Measurements from ENCODE around the gene GHDC.
"Not testable (repeated sequence)": the region's sequence is repeated elsewhere in the genome, so short reads cannot be mapped to it uniquely, and the experiment has no call there.

DNA sequence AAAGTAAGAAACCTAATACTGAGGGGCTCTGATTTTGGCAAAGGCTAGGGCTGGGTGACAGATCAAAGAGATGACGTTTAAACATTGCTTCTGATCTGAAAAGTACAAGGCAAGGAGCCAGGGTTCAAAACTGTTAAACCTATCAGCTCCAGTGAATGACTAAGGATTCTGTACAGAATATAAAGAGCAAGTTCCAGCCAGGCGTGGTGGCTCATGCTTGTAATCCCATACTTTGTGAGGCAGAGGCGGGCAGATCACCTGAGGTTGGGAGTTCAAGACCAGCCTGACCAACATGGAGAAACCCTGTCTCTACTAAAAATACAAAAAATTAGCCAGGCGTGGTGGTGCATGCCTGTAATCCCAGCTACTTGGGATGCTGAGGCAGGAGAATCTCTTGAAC lies 46.6 kb upstream of the GHDC start:
- not testable (repeated sequence) for TF ChIP-seq CTCF (conservative IDR thresholded peaks at IDR 0.05; ENCODE audit: low read depth, low read length); EZH2 (IDR thresholded peaks at IDR 0.05; ENCODE audit: borderline replicate concordance, low read depth, low read length, poor library complexity, severe bottlenecking)
